K562 (cell line): ENCODE data around the gene POLRMT. TPM values are rescaled to one million over a fixed set of nuclear protein-coding genes. Genes with fewer than 3 reads are reported as not detected.

Source experiments
- ETV1 ChIP-seq: fragments of 450-650 bp; conservative IDR thresholded peaks from 2 replicates; pipeline ENCODE4 v1.6.1; 2016; ENCODE audit warnings: missing genetic modification characterization, control low read depth, low read depth, missing compliant biosample characterization
- EWSR1 ChIP-seq: fragments of 450-650 bp; IDR thresholded peaks from 2 replicates; pipeline ENCODE4 v1.6.1; 2018; ENCODE audit warnings: borderline replicate concordance, mild to moderate bottlenecking, low read depth, moderate library complexity; ENCODE audit not compliant: partially characterized antibody
- HMGN3 ChIP-seq: IDR thresholded peaks from 2 replicates; pipeline ENCODE4 v1.6.1; 2011; ENCODE audit warnings: borderline replicate concordance, low read depth, mild to moderate bottlenecking, mixed read lengths, low read length; ENCODE audit not compliant: insufficient read length; ENCODE audit errors: extremely low read depth
- JUND ChIP-seq, 2 experiments: IDR thresholded peaks; 2 replicates in 1 of 2; 3 replicates in 1 of 2; pipeline ENCODE4 v1.6.1; 2011; ENCODE audit warnings: borderline replicate concordance in 2 of 2, low read depth in 2 of 2, low read length in 2 of 2, improper control_type of control experiment in 1 of 2, missing biosample characterization in 1 of 2, missing genetic modification characterization in 1 of 2, missing genetic modification reagents in 1 of 2
- SMARCA4 ChIP-seq: fragments of 450-650 bp; IDR thresholded peaks from 2 replicates; pipeline ENCODE4 v1.6.1; 2016
- ZBTB26 ChIP-seq: fragments of 450-650 bp; formaldehyde crosslinking; IDR thresholded peaks from 2 replicates; pipeline ENCODE4 v1.4.0; 2022; ENCODE audit warnings: missing genetic modification characterization
- polyA plus RNA-seq, 8 experiments: library from polyadenylated mRNA; depleted of rRNA in 4 of 8; stranded (reverse) in 5 of 8; unstranded in 3 of 8; fragments of >200 nt; fragmentation: Nextera tagmentation in 2 of 8; fragmentation: Illumina TruSeq in 1 of 8; extraction: Ambion mirVana in 2 of 8; extraction: Trizol in 1 of 8; gene quantifications; 2 replicates each; pipeline versions ENCODE4 v1.2.1 to v1.2.3, GENCODE V29; 2011 to 2014; ENCODE audit warnings: inconsistent platforms in 1 of 8, missing spikeins in 1 of 8
- total RNA-seq, 7 experiments: library from RNA; depleted of rRNA in 6 of 7; stranded (reverse); fragments of >200 nt in 6 of 7; fragmentation: Illumina TruSeq in 2 of 7; extraction: Trizol in 2 of 7; gene quantifications; 2 replicates each; pipeline versions ENCODE4 v1.2.1 to v1.2.3, GENCODE V29; 2011 to 2021; ENCODE audit warnings: low replicate concordance in 1 of 7
- TF ChIP-seq, protein P1 (sequence below): fragments of 450-650 bp; conservative IDR thresholded peaks from 2 replicates; pipeline ENCODE4 v1.6.1; 2016; ENCODE audit warnings: missing genetic modification characterization, low read depth, mild to moderate bottlenecking, control low read depth, missing compliant biosample characterization
- TF ChIP-seq, protein P2 (sequence below): fragments of 250-450 bp; sonication (Bioruptor Pico); IDR thresholded peaks from 2 replicates; pipeline ENCODE4 v1.4.0; 2020; ENCODE audit warnings: mild to moderate bottlenecking, moderate library complexity, borderline replicate concordance

POLRMT gene
- total and polyA plus RNA-seq, 9 of the 15 experiments (the other 6 are each of a cell fraction or from before 2014, with no cell fraction given): 30.3 to 144 (median 68.0) TPM

- TF ChIP-seq, protein P1, sequence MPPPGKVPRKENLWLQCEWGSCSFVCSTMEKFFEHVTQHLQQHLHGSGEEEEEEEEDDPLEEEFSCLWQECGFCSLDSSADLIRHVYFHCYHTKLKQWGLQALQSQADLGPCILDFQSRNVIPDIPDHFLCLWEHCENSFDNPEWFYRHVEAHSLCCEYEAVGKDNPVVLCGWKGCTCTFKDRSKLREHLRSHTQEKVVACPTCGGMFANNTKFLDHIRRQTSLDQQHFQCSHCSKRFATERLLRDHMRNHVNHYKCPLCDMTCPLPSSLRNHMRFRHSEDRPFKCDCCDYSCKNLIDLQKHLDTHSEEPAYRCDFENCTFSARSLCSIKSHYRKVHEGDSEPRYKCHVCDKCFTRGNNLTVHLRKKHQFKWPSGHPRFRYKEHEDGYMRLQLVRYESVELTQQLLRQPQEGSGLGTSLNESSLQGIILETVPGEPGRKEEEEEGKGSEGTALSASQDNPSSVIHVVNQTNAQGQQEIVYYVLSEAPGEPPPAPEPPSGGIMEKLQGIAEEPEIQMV (tag): no peak
- TF ChIP-seq ETV1 (tag): no peak
- TF ChIP-seq ZBTB26 (CRISPR knock-in tag): no peak
- TF ChIP-seq, protein P2, sequence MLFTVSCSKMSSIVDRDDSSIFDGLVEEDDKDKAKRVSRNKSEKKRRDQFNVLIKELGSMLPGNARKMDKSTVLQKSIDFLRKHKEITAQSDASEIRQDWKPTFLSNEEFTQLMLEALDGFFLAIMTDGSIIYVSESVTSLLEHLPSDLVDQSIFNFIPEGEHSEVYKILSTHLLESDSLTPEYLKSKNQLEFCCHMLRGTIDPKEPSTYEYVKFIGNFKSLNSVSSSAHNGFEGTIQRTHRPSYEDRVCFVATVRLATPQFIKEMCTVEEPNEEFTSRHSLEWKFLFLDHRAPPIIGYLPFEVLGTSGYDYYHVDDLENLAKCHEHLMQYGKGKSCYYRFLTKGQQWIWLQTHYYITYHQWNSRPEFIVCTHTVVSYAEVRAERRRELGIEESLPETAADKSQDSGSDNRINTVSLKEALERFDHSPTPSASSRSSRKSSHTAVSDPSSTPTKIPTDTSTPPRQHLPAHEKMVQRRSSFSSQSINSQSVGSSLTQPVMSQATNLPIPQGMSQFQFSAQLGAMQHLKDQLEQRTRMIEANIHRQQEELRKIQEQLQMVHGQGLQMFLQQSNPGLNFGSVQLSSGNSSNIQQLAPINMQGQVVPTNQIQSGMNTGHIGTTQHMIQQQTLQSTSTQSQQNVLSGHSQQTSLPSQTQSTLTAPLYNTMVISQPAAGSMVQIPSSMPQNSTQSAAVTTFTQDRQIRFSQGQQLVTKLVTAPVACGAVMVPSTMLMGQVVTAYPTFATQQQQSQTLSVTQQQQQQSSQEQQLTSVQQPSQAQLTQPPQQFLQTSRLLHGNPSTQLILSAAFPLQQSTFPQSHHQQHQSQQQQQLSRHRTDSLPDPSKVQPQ: no peak
- TF ChIP-seq HMGN3: peak; percentile 66
- peak; percentile 48 for TF ChIP-seq SMARCA4
- no peak for TF ChIP-seq EWSR1
- peak; percentile 55; the same call in 1 of the 2 replicates for TF ChIP-seq JUND (IDR thresholded peaks at IDR 0.05; ENCODE audit: borderline replicate concordance, low read depth, low read length)
- TF ChIP-seq JUND (tag; IDR thresholded peaks at IDR 0.05; ENCODE audit: borderline replicate concordance, low read depth, low read length): no peak; the same call in 2 of the 3 replicates
Observed at GRCh38 chr19:639253-640160, 6.2 kb upstream of the POLRMT start, which contains the start of gene FGF22 (continued).
